H1 (cell line): ENCODE data around the gene IL6ST. TPM values are rescaled to one million over a fixed set of nuclear protein-coding genes. Genes with fewer than 3 reads are reported as not detected.

ENCODE experiments used
- CBX8 ChIP-seq: fragments of 300-800, 300-1000 bp; sonication (generic); IDR thresholded peaks from 2 replicates; pipeline ENCODE4 v1.7.1; 2016; ENCODE audit warnings: low read depth, low read length, borderline replicate concordance
- FOSL1 ChIP-seq: IDR thresholded peaks from 2 replicates; pipeline ENCODE4 v1.6.1; 2011; ENCODE audit warnings: mild to moderate bottlenecking, low read depth, low read length, moderate library complexity; ENCODE audit not compliant: insufficient read depth
- GABPA ChIP-seq: IDR thresholded peaks from 2 replicates; pipeline ENCODE4 v1.6.1; 2011; ENCODE audit warnings: mild to moderate bottlenecking, low read length, moderate library complexity, borderline replicate concordance; ENCODE audit not compliant: insufficient read depth
- NANOG ChIP-seq: IDR thresholded peaks from 2 replicates; pipeline ENCODE4 v1.6.1; 2011; ENCODE audit warnings: low read length, low read depth, mild to moderate bottlenecking, inconsistent platforms; ENCODE audit not compliant: insufficient read depth, poor library complexity, severe bottlenecking
- SUZ12 ChIP-seq: fragments of 200-600 bp; sonication (generic); IDR thresholded peaks from 2 replicates; pipeline ENCODE4 v1.6.1; 2012; ENCODE audit warnings: mild to moderate bottlenecking, inconsistent platforms, low read length, moderate library complexity, mixed read lengths
- polyA plus RNA-seq, 7 experiments: library from polyadenylated mRNA; depleted of rRNA in 3 of 7; stranded (reverse) in 5 of 7; unstranded in 2 of 7; fragments of >200 nt in 5 of 7; fragments of 200-250 nt in 2 of 7; gene quantifications; 1 replicate in 5 of 7; 2 replicates in 1 of 7; 4 replicates in 1 of 7; pipeline versions ENCODE4 v1.2.1 to v1.2.3, GENCODE V29; 2011 to 2013; ENCODE audit warnings: missing spikeins in 2 of 7, mixed read lengths in 2 of 7
- total RNA-seq: library from RNA; stranded (reverse); fragmentation: NEBNext Ultra II Directional; extraction: Animal tissue kit (Norgen Biotek cat#: 25700); gene quantifications from 2 replicates; pipeline ENCODE4 v1.2.1, GENCODE V29; 2021
- TF ChIP-seq, protein P1 (sequence below): IDR thresholded peaks from 2 replicates; pipeline ENCODE4 v1.6.1; 2011; ENCODE audit warnings: low read depth, mild to moderate bottlenecking, low read length; ENCODE audit not compliant: insufficient read depth
- TF ChIP-seq, protein P2 (sequence below): fragments of 300-600 bp; sonication (generic); IDR thresholded peaks from 2 replicates; pipeline ENCODE4 v1.7.1; 2012; ENCODE audit warnings: low read length, moderate library complexity, mild to moderate bottlenecking, inconsistent platforms; ENCODE audit not compliant: insufficient replicate concordance
- TF ChIP-seq, protein P3 (sequence below), 3 experiments: IDR thresholded peaks; 1 replicate in 2 of 3; 2 replicates in 1 of 3; pipeline versions ENCODE4 v1.5.1 to v1.6.1; 2011; ENCODE audit warnings: low read length in 3 of 3, mild to moderate bottlenecking in 3 of 3, inconsistent platforms in 2 of 3, low read depth in 1 of 3, moderate library complexity in 1 of 3; ENCODE audit not compliant: insufficient read depth in 1 of 3; ENCODE audit errors: control extremely low read depth in 1 of 3

IL6ST gene
- total and polyA plus RNA-seq, 2 of the 8 experiments (the other 6 are each of a cell fraction or from before 2014, with no cell fraction given): 1.4 to 11.1 TPM

DNA sequence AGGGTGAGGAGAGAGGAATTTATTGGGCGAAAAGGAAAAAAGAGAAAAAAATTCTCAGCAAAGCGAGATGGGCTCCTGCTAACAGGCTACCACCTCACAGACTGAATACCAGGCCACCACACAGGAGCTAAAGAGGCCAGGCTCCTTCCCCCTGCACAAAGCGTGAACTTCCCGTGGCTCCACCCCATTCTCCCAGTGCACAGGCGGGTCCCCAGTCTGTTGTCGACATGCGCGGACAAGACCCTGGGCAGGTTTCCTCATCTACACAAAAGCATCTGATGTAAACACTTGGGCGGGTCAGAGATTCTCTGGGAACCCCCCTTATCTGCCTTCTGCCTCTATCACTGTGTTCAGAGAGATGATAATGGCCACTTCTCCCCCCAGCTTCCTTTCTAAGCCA is 109.4 kb downstream of the IL6ST start (continued):
- TF ChIP-seq NANOG (no peak), SUZ12 (no peak), CBX8 (no peak), GABPA (no peak), FOSL1 (no peak)
- TF ChIP-seq, protein P1, sequence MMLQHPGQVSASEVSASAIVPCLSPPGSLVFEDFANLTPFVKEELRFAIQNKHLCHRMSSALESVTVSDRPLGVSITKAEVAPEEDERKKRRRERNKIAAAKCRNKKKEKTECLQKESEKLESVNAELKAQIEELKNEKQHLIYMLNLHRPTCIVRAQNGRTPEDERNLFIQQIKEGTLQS: no peak
- TF ChIP-seq, protein P2, sequence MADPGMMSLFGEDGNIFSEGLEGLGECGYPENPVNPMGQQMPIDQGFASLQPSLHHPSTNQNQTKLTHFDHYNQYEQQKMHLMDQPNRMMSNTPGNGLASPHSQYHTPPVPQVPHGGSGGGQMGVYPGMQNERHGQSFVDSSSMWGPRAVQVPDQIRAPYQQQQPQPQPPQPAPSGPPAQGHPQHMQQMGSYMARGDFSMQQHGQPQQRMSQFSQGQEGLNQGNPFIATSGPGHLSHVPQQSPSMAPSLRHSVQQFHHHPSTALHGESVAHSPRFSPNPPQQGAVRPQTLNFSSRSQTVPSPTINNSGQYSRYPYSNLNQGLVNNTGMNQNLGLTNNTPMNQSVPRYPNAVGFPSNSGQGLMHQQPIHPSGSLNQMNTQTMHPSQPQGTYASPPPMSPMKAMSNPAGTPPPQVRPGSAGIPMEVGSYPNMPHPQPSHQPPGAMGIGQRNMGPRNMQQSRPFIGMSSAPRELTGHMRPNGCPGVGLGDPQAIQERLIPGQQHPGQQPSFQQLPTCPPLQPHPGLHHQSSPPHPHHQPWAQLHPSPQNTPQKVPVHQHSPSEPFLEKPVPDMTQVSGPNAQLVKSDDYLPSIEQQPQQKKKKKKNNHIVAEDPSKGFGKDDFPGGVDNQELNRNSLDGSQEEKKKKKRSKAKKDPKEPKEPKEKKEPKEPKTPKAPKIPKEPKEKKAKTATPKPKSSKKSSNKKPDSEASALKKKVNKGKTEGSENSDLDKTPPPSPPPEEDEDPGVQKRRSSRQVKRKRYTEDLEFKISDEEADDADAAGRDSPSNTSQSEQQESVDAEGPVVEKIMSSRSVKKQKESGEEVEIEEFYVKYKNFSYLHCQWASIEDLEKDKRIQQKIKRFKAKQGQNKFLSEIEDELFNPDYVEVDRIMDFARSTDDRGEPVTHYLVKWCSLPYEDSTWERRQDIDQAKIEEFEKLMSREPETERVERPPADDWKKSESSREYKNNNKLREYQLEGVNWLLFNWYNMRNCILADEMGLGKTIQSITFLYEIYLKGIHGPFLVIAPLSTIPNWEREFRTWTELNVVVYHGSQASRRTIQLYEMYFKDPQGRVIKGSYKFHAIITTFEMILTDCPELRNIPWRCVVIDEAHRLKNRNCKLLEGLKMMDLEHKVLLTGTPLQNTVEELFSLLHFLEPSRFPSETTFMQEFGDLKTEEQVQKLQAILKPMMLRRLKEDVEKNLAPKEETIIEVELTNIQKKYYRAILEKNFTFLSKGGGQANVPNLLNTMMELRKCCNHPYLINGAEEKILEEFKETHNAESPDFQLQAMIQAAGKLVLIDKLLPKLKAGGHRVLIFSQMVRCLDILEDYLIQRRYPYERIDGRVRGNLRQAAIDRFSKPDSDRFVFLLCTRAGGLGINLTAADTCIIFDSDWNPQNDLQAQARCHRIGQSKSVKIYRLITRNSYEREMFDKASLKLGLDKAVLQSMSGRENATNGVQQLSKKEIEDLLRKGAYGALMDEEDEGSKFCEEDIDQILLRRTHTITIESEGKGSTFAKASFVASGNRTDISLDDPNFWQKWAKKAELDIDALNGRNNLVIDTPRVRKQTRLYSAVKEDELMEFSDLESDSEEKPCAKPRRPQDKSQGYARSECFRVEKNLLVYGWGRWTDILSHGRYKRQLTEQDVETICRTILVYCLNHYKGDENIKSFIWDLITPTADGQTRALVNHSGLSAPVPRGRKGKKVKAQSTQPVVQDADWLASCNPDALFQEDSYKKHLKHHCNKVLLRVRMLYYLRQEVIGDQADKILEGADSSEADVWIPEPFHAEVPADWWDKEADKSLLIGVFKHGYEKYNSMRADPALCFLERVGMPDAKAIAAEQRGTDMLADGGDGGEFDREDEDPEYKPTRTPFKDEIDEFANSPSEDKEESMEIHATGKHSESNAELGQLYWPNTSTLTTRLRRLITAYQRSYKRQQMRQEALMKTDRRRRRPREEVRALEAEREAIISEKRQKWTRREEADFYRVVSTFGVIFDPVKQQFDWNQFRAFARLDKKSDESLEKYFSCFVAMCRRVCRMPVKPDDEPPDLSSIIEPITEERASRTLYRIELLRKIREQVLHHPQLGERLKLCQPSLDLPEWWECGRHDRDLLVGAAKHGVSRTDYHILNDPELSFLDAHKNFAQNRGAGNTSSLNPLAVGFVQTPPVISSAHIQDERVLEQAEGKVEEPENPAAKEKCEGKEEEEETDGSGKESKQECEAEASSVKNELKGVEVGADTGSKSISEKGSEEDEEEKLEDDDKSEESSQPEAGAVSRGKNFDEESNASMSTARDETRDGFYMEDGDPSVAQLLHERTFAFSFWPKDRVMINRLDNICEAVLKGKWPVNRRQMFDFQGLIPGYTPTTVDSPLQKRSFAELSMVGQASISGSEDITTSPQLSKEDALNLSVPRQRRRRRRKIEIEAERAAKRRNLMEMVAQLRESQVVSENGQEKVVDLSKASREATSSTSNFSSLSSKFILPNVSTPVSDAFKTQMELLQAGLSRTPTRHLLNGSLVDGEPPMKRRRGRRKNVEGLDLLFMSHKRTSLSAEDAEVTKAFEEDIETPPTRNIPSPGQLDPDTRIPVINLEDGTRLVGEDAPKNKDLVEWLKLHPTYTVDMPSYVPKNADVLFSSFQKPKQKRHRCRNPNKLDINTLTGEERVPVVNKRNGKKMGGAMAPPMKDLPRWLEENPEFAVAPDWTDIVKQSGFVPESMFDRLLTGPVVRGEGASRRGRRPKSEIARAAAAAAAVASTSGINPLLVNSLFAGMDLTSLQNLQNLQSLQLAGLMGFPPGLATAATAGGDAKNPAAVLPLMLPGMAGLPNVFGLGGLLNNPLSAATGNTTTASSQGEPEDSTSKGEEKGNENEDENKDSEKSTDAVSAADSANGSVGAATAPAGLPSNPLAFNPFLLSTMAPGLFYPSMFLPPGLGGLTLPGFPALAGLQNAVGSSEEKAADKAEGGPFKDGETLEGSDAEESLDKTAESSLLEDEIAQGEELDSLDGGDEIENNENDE: no peak
- TF ChIP-seq, protein P3, sequence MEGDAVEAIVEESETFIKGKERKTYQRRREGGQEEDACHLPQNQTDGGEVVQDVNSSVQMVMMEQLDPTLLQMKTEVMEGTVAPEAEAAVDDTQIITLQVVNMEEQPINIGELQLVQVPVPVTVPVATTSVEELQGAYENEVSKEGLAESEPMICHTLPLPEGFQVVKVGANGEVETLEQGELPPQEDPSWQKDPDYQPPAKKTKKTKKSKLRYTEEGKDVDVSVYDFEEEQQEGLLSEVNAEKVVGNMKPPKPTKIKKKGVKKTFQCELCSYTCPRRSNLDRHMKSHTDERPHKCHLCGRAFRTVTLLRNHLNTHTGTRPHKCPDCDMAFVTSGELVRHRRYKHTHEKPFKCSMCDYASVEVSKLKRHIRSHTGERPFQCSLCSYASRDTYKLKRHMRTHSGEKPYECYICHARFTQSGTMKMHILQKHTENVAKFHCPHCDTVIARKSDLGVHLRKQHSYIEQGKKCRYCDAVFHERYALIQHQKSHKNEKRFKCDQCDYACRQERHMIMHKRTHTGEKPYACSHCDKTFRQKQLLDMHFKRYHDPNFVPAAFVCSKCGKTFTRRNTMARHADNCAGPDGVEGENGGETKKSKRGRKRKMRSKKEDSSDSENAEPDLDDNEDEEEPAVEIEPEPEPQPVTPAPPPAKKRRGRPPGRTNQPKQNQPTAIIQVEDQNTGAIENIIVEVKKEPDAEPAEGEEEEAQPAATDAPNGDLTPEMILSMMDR (IDR thresholded peaks at IDR 0.05; ENCODE audit: control extremely low read depth in 1 of 3, insufficient read depth in 1 of 3, low read depth in 1 of 3, low read length in 3 of 3): no peak
